C4-2B (cell line): ENCODE results near the gene LPP.
"Not testable (repeated sequence)": the region's sequence is repeated elsewhere in the genome, so short reads cannot be mapped to it uniquely, and the experiment has no call there.

ENCODE experiments used
- H3K27ac ChIP-seq: fragments of 450-650 bp; 2 replicates; pipeline ENCODE4 v1.5.1; 2017
- CTCF ChIP-seq: fragments of 450-650 bp; conservative IDR thresholded peaks from 2 replicates; pipeline ENCODE4 v1.5.1; 2017; ENCODE audit warnings: mild to moderate bottlenecking
- ZFX ChIP-seq: fragments of 450-650 bp; IDR thresholded peaks from 2 replicates; pipeline ENCODE4 v1.6.1; 2017

Gene LPP

DNA sequence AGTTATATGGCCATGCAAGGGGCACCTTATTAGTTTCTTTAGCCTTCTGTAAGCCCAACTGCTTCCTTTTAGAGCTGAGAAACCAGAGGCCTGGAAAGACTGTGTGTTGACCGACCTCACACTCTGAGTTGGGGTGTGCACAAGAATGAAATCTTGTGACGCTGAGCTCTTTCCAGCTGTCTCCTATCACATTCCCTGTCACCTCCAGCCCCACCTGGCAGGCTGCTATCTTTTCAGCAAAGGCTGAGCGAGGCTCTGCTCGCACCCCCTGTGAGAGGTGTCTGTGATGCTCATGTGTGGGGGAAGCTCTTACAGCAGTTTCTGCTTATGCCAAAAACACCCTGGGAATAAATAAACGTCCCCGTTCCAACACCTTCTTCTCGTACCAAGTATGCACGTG is 27.0 kb upstream of the LPP start:
- TF ChIP-seq ZFX: no peak
- TF ChIP-seq CTCF: no peak
- H3K27ac ChIP-seq: no peak overlapping the region

GRCh38 chr3:188128905-188129304 is 25.1 kb upstream of the LPP start:
- H3K27ac ChIP-seq: no peak overlapping the region
- TF ChIP-seq CTCF (no peak), ZFX (no peak)

GRCh38 chr3:188131023-188131422 is 22.9 kb upstream of the LPP start:
- H3K27ac ChIP-seq: not testable (repeated sequence)

DNA sequence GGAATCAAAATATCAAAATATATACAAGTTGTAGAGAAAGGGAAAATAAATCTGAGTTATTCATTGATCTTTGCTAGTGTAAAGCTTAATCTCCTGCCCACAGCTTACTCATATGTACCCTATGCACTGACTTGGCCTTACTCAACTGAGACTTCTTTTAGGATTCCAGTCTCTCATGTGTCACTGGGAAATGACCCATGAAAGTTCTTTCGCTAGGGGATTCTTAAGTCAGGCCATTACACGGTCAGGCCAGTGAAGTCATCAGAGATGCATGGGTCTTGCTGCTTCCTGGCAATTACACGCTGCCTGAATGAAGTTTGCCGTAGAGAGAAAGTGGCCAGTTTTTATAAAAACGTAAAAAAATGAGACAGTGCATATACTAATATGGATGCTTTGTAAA is 20.7 kb upstream of the LPP start:
- TF ChIP-seq CTCF: no peak
- no peak for TF ChIP-seq ZFX
- H3K27ac ChIP-seq: no peak overlapping the region

DNA sequence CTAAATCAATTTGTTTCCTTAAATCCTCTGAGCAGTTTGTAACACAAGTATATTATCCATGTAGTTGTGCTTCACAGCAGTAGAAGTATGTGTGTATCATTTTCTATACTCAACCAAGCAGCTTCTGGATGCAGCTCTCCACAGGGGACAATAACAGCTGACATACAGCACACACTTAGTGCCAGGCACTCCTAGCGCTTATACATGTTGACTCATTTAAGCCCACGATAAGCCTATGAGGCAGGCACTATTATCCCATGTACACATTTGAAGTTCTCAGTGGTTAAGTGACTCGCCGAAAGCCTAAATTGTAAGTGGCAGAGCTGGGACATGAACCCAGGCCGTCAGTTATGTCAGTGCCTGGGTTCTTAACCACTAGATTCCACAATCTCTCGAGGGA is 20.3 kb upstream of the LPP start:
- no peak overlapping the region for H3K27ac ChIP-seq
- no peak for TF ChIP-seq ZFX
- no peak for TF ChIP-seq CTCF

GRCh38 chr3:188134079-188134478 is 19.9 kb upstream of the LPP start:
- no peak for TF ChIP-seq CTCF
- TF ChIP-seq ZFX: no peak

DNA sequence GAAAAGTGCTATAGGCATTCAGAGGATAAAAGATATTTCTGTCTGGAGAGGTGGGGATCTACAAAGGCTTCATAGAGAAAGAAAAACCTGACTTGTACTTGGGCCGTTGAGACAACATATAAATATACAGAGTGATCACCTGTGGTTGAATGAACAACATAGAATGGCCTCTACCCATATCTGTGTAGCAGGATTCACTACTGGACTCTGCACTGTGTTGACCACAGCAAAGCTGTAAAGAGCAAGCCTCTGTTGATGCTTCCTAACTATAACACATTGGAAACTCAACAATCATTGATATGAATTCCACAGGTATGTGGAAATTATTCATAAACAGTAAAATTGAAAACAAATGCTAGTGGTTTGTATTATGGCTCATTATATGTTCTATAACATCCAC is 19.1 kb upstream of the LPP start:
- no peak overlapping the region for H3K27ac ChIP-seq
- no peak for TF ChIP-seq CTCF
- TF ChIP-seq ZFX: no peak

More at GRCh38 chr3:188134079-188134478, 19.9 kb upstream of the LPP start:
- H3K27ac ChIP-seq: no peak overlapping the region

DNA sequence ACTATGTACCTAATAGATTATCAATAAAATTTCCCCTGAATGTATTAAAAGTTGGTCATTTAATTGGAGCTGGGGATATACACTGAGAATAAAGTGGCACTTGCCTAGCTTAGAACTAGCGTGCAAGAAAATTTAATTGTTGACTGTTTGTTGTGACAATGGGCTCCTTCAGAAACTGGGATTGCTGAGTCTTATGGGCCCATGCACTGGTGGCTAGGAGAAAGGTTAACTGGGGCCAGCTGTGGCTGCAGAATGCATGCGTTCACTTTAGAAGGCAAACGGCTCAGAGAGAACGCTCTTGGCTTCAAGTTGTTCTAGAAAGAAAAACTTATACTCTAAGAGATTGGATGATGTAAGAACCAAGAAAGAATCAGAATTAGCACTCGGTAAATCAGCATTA is 18.7 kb upstream of the LPP start:
- no peak overlapping the region for H3K27ac ChIP-seq
- no peak for TF ChIP-seq CTCF
- TF ChIP-seq ZFX: no peak
